Rectal smooth muscle tissue (tissue), 1 donor: Measurements from ENCODE around the gene LIG1.
A peak's percentile ranks its signal among the peaks of the same experiment; 100 is the strongest.

Source experiments
- H3K27ac ChIP-seq: one replicate; pipeline ENCODE4 v1.7.0; 2013; ENCODE audit warnings: low read depth, low read length, inconsistent platforms
- H3K27me3 ChIP-seq: one replicate; pipeline ENCODE4 v1.7.0; 2013; ENCODE audit warnings: low read length; ENCODE audit not compliant: control insufficient read depth, insufficient read depth
- H3K36me3 ChIP-seq: one replicate; pipeline ENCODE4 v1.7.0; 2013; ENCODE audit warnings: low read length; ENCODE audit not compliant: control insufficient read depth, insufficient read depth
- H3K4me1 ChIP-seq: one replicate; pipeline ENCODE4 v1.7.0; 2013; ENCODE audit warnings: low read length; ENCODE audit not compliant: control insufficient read depth, insufficient read depth
- H3K4me3 ChIP-seq: one replicate; pipeline ENCODE4 v1.7.0; 2013; ENCODE audit warnings: low read length
- H3K9ac ChIP-seq: one replicate; pipeline ENCODE4 v1.7.0; 2013; ENCODE audit warnings: low read length

LIG1 gene

DNA sequence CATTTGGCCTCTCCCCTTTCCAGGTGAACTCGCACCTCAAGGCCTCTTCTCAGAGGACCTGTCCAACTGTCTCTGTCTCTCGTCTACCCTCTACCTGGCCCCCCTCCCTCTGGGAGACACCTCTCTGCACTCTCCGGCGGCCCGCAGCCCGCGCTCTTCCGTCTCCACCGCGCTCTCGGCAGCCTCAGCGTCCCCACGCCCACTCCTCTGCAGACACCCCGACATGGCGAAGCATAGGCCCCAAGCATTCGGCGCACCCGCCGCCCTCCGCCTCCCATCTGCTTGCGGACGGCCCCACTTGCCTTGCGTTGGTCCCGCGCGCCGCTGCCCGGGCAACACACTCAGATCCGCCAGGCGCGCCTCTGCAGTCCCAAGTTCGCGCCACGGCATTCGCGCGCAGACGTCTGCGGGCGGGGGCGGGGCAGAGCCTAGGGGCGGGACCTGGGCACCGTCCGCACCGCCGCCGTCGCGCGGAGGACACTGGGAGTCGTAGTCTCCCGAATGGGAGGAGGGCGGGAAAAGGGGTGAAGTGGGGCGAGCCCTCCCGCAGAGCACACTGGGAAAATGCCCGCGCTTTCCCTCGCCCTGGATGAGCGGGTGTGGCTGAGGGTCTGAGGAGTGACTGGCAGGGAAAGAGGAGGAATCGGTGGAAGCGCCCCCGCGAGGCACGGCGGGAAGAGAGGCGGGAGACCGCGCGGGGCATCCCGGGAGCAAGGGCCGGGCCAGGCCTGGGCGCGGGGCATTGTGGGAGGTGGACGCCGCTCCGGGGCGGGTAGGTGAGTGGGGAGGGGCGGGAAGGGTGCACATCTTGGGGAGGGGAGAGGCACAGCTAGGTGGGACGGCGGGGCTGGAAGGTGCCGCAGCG, at the start of gene LIG1, which contains the start of gene ZSWIM9:
TSS of gene LIG1 (minus strand) at position 406 of the 865 bp plus-strand sequence. CDS start 4,778 bp downstream, outside the sequence.
TSS of gene ZSWIM9 (plus strand) at position 742 of the 865 bp plus-strand sequence. CDS start 1,123 bp downstream, outside the sequence.
- H3K4me1 ChIP-seq: peaks cover 7% of the 10 kb centered on the region
- peak within 1 kb of the TSS; percentile 91 for H3K27ac ChIP-seq
- H3K27me3 ChIP-seq: no peaks in the 10 kb centered on the region
- peak within 1 kb of the TSS; percentile 78 for H3K4me3 ChIP-seq
- no peaks in the 10 kb centered on the region for H3K36me3 ChIP-seq
- peak within 1 kb of the TSS; percentile 68 for H3K9ac ChIP-seq

DNA sequence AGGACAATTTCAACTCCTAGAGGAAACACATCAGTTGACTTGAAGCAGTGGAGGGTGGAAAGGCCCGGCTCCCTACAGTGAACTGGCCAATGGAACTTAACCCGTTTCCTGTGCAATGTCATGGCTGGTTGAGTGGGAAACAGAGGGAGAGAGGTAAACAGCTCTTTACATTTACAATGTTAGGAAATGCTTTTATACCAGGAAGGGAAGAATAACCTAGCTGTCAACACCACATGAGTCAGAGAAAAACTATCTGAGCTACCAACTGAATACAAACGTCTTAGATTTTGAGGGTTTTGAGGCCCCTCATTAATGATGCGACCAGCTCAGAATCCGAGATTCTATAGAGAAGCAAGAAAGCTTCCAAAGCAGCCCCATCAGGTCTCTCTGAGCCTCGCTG, 48.9 kb upstream of the LIG1 start:
- Histone ChIP-seq H3K4me1 (no peaks in the 10 kb centered on the region), H3K27me3 (no peaks in the 10 kb centered on the region), H3K9ac (no peak overlapping the region), H3K36me3 (peaks cover 2% of the 10 kb centered on the region), H3K4me3 (no peak overlapping the region), H3K27ac (no peak overlapping the region)

DNA sequence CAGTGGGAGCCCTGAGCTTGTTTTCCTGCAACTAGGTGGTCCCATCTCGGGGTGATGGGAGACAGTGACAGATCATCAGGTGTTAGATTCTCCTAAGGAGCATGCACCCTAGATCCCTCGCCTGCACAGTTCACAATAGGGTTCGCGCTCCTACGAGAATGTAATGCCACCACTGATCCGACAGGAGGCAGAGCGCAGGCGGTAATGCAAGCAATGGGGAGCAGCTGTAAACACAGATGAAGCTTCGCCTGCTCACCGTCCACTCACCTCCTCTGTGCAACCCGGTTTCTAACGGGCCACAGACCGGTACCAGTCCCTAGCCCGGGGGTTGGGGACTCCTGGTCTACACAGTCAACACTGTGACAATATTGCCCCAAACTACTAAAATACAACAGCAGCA, 46.8 kb upstream of the LIG1 start:
- Histone ChIP-seq H3K9ac (no peak overlapping the region), H3K27me3 (no peaks in the 10 kb centered on the region), H3K4me3 (no peak overlapping the region), H3K4me1 (no peaks in the 10 kb centered on the region), H3K27ac (no peak overlapping the region), H3K36me3 (peaks cover 2% of the 10 kb centered on the region)

- Histone ChIP-seq H3K27me3 (no peaks in the 10 kb centered on the region), H3K9ac (no peak overlapping the region), H3K27ac (no peak overlapping the region), H3K4me3 (no peak overlapping the region), H3K36me3 (no peaks in the 10 kb centered on the region), H3K4me1 (no peaks in the 10 kb centered on the region)
These were observed 43.8 kb upstream of the LIG1 start for GRCh38 chr19:48213959-48214358.

DNA sequence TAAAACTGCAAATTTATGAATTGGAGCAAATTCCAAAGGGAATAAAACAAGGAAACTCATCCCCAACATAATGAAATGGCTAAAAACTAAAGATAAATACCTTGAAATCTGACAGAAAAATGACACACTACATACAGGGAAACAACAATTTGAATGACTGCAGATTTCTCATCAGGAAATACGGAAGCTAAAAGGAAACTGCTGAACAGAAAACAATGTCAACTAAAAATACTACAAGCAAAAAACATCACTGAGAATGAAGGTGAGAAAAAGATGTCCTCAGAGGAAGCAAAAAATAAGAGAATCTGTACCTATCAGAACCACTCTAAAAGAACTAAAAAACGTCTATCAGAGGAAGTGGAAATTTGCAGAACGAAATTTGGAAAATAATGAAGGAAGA, 39.9 kb upstream of the LIG1 start:
- H3K36me3 ChIP-seq: no peaks in the 10 kb centered on the region
- no peak overlapping the region for H3K9ac ChIP-seq
- no peaks in the 10 kb centered on the region for H3K4me1 ChIP-seq
- no peak overlapping the region for H3K4me3 ChIP-seq
- H3K27me3 ChIP-seq: no peaks in the 10 kb centered on the region
- H3K27ac ChIP-seq: no peak overlapping the region

- H3K4me1 ChIP-seq: peaks cover 3% of the 10 kb centered on the region
- H3K27me3 ChIP-seq: no peaks in the 10 kb centered on the region
- H3K4me3 ChIP-seq: no peak overlapping the region
- H3K36me3 ChIP-seq: no peaks in the 10 kb centered on the region
- H3K9ac ChIP-seq: no peak overlapping the region
- H3K27ac ChIP-seq: no peak overlapping the region
These were observed 36.4 kb upstream of the LIG1 start for GRCh38 chr19:48206397-48207093.

DNA sequence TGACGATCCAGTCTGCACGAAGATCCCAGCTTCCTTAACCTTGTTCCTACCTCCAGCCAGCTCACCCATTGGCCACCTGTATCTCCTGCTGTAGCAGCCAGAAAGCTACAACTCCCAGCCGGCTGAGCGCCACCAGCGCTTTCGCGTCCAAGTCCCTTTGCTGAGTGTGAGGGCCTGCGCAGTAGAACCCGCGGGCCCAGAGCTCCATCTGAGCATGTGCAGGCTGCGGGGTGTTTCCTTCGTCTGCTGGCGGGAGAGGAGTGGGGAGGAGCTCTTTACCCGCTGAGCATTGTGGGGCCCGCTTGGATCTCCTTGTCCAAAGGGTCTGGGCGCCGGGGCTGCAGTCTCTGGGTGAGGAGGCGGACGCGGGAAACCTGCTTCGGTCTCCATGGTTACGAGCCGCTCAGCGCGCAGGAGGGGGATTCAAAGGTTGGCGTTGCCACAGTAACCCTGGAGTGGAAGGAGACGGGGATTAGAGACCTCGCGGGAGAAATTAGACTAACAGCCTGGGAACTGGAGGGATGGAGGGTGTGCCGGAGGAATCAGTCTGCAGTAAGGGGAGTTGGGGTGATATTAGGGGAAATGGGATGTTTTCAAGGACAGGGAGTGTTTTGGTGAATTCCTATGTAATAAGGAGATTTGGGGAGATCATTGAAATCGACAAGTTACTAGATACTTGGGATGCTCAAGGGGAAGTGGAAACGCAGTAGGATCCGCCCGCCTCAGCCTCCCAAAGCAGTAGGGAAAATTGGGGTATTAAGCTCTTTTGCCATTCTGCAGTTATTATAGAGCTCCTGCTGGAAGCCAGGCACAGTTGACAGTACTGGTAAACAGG, 33.9 kb upstream of the LIG1 start:
- Histone ChIP-seq H3K27me3 (no peaks in the 10 kb centered on the region), H3K4me3 (peak overlapping the region; percentile 87), H3K36me3 (no peaks in the 10 kb centered on the region), H3K4me1 (peaks cover 3% of the 10 kb centered on the region), H3K9ac (peak overlapping the region; percentile 28), H3K27ac (peak overlapping the region; percentile 18)

- H3K27me3 ChIP-seq: no peaks in the 10 kb centered on the region
- H3K36me3 ChIP-seq: no peaks in the 10 kb centered on the region
- no peak overlapping the region for H3K27ac ChIP-seq
- H3K9ac ChIP-seq: peak overlapping the region; percentile 1
- H3K4me3 ChIP-seq: peak overlapping the region; percentile 87
- peaks cover 3% of the 10 kb centered on the region for H3K4me1 ChIP-seq
These were observed 33.2 kb upstream of the LIG1 start for GRCh38 chr19:48203222-48203793.

DNA sequence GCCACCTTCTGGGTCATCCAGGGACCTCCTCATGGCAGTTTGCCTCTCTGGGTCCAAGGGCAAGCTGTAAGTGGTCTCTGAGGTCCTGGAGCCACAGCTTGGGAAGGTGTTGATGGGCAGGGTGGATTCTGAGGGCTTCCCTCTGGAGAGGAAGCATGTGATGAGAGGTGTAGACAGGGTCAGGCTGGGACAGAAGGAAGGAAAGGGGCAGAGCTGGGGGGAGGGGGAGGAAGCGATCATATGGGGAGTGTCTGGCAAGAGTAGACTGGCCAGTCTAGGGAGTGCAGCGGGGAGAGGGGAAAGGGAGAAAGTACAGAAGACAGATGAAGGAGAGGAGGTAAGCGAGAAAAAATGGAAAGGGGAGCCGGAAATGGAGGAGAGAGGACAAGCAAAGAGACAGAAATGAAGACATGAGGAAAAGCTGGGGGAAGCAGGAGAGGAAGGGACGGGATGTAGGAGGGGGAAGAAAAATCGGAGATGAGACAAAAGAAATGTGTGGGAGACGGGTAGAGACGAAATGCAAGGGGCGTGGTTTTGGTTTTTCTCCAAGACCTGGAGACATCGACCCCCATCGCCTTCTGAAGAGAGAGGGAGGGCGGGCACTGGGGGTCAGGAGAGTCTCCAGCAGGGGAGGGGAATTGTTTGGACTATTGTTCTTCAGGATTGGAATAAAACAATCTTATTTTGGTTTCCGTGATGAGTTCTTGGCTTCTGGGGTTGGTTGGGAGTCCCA, 27.0 kb upstream of the LIG1 start:
- Histone ChIP-seq H3K27ac (no peak overlapping the region), H3K9ac (no peak overlapping the region), H3K4me1 (no peaks in the 10 kb centered on the region), H3K4me3 (no peak overlapping the region), H3K36me3 (no peaks in the 10 kb centered on the region), H3K27me3 (no peaks in the 10 kb centered on the region)

DNA sequence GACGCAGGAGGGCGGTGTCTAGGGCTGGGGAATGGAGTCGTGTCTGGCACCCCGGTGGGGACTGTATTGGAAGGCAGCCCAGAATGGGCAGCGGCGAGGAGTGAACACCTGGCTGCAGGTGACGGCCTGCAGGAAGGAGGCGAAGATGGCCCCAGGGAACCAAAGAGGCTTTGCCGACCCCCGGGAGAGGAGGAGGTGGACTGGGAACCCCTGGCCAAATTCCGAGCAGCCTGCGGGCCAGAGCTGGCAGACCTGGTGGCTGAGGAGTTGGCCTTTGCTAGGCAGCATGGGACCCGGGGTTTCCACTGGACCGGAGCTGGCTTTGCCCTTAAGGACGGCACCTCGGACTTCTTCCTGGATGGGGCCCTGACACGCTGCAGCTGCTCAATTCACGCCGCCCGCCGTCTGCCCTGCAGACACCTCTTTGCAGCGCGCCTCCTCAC, 26.2 kb upstream of the LIG1 start:
- Histone ChIP-seq H3K27me3 (no peaks in the 10 kb centered on the region), H3K4me3 (no peak overlapping the region), H3K27ac (no peak overlapping the region), H3K4me1 (no peaks in the 10 kb centered on the region), H3K9ac (no peak overlapping the region), H3K36me3 (peaks cover 3% of the 10 kb centered on the region)
